ENCODE measurements around the gene RAD50.
A peak's percentile ranks its signal among the peaks of the same experiment; 100 is the strongest.
"Not testable (repeated sequence)": the region's sequence is repeated elsewhere in the genome, so short reads cannot be mapped to it uniquely, and the experiment has no call there.

The RAD50 gene

DNA sequence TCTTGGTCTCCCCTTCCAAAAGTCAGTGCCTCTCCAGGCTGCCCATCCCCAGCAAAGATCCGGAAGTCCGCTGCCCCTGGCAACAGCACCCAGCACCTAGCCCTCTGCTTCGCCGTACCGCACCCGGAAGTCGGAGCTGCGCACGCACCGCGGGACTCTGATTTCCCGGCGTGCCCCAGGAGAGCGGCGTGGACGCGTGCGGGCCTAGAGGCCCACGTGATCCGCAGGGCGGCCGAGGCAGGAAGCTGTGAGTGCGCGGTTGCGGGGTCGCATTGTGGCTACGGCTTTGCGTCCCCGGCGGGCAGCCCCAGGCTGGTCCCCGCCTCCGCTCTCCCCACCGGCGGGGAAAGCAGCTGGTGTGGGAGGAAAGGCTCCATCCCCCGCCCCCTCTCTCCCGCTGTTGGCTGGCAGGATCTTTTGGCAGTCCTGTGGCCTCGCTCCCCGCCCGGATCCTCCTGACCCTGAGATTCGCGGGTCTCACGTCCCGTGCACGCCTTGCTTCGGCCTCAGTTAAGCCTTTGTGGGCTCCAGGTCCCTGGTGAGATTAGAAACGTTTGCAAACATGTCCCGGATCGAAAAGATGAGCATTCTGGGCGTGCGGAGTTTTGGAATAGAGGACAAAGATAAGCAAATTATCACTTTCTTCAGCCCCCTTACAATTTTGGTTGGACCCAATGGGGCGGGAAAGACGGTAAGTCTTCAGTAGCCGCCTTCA lies at the start of gene RAD50:
Gene RAD50, plus strand, starts transcription at position 215 of the 715 bp plus-strand sequence. Its CDS starts 348 bp downstream, at position 563.
- peak; percentile 97 for DNase-seq

DNA sequence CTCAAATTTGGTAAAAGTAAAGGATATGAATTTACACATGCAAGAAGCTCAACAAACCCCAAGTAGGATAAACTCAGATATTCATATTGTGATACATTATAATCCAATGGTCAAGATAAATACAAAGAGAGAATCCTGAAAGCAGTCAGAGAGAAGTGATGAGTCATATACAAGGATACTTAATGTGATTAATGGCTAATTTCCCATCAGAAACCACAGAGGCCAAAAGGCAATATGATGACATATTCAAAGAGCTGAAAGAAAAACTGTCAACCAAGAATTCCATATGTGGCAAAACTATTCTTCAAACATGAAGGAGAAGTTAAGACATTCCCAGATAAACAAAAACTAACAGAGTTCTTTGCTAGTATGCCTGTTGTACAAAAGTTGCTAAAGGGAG lies 46.7 kb upstream of the RAD50 start:
- no peak for DNase-seq

DNA sequence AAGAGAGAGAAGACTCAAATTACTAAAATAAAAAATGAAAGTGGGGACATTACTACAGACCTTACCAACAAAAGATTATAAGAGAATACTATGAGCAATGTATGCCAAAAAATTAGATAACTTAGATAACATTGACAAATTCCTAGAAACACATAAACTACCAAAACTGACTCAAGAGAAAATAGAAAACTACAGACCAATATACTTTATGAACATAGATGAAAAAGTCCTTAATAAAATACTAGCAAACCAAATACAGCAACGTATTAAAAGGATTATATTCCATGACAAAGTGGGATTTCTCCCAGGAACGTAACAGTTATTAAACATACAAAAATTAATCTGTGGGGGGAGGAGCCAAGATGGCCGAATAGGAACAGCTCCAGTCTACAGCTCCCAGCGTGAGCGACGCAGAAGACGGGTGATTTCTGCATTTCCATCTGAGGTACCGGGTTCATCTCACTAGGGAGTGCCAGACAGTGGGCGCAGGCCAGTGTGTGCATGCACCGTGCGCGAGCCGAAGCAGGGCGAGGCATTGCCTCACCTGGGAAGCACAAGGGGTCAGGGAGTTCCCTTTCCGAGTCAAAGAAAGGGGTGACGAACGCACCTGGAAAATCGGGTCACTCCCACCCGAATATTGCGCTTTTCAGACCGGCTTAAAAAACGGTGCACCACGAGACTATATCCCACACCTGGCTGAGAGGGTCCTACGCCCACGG lies 43.0 kb upstream of the RAD50 start:
- DNase-seq, result not testable (repeated sequence)

DNA sequence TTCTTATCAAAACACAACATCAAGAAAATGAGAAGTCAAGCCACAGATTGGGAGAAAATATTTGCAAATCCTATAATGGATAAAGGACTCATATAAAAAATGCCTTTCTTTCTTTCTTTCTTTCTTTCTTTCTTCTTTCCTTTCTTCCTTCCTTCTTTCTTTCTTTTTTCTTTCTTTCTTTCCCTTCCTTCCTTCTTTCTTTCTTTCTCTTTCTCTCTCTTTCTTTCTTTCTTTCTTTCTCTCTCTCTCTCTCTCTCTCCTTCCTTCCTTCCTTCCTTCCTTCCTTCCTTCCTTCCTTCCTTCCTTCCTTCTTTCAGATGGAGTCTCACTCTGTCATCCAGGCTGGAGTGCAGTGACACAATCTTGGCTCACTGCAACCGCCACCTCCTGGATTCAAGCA lies 34.7 kb upstream of the RAD50 start:
- DNase-seq, result not testable (repeated sequence)

DNA sequence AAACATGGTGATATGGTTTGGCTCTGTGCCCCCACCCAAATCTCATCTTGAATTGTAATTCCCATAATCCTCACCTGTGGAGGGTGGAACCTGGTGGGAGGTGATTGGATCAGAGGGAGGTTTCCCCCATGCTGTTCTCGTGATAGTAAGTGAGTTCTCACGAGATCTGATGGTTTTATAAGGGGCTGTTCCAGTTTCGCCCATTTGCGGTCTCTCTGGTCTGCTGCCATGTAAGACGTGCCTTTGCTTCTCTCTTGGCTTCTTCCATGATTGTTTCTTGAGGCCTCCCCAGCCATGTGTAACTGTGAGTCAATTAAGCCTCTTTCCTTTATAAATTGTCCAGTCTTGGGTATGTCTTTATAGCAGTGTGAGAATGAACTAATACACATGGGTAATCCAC lies 31.9 kb upstream of the RAD50 start:
- DNase-seq, result not testable (repeated sequence)

DNA sequence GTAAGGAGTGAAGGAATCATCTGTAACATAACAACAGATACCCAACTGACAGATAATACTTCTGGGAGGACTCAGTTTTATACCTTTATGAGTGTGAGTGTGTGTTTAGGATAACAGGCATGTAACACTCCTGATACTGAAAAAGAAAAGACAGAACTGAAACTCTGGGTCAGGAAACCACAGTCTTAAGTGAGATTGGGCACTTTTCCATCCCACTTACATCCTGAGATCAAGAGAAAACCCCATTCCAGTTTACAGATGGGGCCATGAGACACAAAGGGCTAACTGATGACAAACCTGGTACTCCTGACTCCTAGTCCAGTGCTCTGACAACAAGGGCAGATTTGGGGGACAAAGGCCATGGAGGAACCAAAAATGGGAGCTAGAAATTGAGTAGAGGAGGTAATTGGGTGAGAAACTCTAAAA lies 31.5 kb upstream of the RAD50 start:
- DNase-seq, result no peak

DNA sequence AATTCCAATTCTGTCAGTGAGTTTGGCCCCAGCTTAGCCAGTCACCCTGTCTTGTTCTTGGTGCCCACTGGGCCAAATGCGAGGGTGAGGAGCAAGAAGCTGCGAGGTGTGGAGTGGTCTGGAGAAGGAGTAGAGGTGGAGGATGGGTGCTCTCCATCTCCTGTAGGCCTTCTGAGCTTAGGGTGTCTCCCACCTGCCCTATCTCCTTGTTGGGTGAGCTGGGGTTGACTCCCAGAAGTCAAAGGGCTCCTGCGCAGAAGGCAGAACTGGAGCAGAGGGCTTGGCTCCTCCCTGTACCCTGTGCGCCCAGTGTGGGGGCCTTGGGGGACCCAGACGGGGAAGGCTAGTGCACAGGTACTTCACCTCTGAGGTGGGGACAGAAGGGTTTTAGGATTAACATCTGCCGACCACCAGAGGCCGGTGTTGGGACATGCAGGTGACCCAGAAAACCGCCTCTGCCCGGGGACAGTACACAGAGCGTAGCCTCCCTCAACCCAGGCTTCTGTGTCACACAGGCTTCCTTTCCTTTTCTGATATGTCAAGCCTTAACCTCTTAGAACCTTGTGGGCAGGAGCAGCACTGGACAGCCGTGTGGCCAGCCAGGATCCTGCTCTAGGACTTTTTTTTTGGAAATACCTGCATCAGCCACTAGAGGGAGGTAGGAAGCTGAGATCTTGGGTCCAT lies 30.3 kb upstream of the RAD50 start:
- DNase-seq, result peak; percentile 65

DNA sequence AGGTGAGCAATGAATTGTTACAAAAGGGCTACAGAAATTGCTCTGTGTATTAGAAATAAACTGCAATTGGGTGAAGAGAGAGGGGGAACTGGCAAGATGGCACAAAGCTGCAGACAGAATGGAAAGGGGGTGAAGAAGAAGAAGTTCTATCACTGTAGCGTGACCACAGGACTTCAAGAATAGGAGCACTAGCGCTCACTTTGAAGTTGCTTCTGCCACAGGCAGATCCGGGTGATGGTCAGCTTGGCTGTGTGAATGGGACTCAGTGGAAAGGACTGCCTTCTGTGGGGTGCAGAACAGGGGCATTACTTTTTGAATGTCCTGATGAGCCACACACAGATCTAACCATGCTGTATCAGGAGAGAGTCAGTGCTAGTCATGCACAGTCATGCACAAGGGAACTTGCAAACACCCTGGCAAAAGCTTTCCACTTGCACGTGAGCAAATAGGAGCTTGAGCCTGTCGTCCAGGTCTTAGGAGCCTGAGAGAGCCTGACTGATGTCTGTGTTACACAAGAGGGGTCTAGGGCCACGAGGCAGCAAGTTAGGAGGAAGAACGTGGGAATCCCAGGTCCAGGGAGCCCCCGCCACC lies 29.7 kb upstream of the RAD50 start:
- DNase-seq, result no peak

DNA sequence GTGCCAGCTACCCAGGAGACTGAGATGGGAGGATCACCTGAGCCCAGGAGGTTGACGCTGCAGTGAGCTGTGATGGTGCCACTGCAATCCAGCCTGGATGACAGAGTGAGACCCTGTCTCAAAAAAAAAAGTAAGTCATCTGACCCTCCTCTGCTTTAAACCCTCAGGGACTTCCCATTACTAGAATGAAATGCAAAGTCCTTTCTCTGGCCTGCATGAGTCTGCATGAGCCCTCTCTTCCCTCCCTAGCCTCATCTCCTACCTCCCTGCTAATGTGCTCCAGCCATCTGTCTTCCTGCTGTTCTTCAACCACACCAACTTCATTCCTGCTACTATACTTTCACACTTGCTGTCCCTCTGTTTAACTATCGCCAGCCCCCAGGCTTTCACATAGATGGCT lies 28.8 kb upstream of the RAD50 start:
- no peak for DNase-seq

DNA sequence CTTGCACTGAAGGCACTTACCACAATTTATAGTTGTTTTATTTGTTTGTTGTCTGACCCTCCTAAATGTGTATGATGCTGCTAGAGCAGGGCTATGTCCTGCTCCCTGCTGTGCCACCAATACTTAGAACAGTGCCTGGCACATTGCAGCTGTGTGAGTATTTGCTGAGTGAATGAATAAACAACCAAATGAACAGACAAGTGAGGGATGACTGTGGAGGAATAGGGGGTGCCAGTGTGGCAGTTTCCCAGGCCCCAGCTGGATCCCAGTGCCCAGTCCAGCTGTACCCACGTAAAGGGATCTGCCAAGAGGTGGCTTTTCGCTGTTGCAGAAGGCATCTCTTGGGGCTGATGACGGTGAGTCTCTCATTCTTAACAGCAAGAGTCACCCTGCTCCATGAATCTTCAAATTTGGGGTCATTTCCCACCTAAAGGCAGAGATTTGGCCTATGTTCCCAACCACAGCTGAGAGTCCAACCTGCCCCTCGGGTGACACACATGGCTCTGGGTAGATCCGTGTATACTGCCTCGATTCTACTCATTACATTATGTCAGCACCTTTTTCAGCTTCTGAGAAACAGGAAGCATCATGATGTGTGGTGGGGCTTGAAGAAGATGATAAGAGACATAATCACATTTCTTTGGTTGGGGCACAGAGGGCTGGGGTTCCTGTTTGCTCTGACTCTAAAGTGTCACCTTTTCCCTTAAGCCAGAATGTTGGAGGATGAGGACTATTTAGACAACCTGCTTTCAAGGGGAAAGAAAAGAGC lies 27.7 kb upstream of the RAD50 start:
- no peak for DNase-seq

DNA sequence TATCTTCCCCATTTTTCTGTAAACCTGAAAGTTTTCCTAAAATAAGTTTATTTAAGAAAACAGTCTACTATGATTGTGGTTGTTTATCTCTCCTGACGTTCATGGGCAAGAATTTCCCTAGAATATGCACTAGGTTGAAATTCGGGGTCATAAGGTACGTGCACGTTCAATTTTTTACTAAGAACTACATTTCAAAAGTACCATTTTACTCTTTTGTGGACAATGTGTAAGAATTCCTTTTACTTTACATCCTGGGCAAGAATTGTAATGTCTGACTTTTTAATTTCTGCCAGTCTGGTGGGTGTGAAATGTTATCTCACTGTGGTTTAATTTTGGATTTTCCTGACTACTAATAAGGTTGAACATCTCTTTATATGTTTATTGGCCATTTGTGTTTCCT lies 25.8 kb upstream of the RAD50 start:
- no peak for DNase-seq

DNA sequence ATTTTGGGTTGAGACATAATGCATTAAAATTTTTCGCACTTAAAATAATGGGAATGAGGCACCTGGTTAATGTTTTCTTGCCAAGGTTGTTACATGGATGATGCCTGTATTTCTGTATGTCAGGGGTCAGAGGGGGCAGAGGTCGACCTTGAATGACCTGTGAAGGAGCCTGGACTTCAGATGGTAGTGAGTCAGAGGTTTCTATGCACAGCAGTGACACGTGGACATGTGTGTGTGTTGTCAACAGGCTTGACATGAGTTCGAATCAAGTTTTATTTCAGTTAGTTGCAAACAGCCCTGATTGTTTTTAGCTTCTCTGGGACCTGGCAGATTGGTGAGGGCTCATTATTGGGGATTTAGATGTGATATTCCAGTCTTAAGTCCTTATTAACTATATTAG lies 17.1 kb upstream of the RAD50 start:
- no peak for DNase-seq

DNA sequence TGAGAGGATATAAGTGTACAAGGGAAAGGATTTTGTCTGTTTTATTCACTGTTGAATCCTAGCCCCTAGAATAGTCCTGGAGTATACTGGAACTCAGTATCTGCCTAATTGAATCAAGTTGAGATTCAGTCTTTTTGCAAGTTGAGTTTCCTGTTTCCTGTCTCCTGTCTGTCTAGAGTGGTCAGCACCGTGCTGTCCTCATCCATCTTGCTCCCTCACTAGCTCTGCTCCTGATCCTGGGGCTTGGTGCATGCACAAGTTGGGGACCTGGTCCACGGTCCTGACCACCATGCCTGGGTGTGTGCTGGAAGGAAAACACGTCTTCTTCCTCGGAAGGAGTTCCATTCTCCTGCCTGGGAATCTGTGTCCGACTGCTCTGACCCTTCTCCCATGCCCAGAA lies 16.6 kb upstream of the RAD50 start:
- no peak for DNase-seq

DNA sequence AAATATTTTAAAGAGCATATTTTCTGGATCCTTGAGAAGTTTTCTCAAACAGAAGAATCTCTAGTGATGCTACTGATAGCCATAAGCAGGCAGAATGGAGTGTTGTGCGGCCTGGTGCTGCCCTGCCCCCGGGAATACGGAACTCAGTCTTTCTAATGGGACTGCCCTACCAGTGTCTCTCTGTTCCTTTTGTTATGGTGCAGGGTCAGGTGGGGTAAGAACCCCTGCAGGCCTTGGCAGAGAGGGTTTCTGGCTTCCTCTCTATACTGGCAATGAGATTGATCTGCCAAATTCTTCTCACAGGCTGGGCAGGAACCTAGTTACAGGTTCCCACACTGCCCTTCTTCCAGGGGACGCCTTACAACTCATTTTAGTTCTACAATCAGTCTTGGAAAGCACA lies 16.0 kb upstream of the RAD50 start:
- DNase-seq, result no peak

DNA sequence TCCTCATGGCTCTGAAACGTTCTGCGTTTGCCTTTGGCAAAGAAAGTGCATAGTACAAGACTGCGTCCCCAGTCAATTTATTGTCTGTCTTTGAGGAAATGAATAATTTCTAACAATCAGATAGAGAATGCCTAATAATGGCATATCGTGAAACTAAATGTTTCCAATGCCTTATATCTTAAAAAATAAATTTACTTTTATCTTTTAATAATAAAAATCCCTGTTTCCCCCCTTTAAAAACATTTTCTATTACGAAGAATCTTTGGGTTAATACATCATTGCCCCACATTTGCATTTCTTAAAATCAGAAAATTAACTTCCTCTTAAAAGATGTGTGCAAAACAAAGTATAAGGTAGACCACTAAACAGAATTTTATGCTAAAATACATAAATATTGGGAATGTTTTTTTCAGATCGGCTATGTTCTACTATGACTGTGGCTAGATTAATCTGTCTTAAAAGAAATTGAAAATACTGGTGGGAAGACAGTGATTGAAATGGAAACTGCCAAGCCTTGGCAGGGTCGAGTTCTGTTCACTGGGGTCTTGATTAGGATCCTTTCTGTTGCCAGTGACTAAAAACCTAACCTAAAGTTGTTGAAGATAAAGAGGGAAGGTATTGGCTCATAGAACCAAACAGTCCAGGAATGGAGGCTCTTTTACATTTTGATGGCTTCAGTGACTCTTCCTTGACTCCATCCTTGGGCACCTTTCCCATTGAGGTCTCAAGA lies 13.1 kb upstream of the RAD50 start, which contains the start of gene IL5:
Gene IL5, minus strand, starts transcription at position 51 of the 730 bp plus-strand sequence. Its CDS starts 44 bp downstream, at position 7.
- no peak for DNase-seq

DNA sequence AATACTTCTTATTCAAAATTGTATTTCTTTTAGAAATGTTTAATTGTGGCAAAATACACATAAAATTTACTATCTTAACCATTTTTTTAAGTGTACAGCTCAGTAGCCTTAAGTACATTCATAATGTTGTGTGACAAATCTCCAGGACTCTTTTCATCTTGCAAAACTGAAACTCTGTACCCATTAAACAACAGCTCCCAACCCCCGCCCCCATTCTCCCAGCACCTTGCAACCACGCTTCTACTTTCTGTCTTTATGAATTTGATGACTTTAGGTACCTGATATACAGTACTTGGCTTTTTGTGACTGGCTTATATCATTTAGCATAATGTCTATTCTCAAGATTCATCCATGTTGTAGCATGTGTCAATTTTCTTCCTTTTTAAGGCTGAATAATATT lies 10.7 kb upstream of the RAD50 start:
- DNase-seq, result peak; percentile 75

DNA sequence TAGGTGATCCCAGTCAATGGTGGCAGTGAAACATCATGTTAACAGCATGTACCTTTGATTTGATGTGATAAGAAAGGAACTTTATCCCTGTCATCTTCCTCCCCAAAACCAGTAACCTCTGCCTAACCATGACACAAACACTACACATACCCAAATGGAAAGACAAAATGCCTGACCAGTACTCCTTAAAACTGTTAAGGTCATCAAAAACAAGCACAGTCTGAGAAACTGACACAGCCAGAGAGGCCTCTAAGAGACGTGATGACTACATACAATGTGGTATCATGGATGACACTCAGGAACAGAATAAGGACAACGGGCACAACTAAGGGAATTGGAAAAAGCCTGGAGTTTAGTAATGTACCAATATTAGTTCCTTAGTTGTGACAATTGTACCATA lies 9.5 kb upstream of the RAD50 start:
- no peak for DNase-seq

DNA sequence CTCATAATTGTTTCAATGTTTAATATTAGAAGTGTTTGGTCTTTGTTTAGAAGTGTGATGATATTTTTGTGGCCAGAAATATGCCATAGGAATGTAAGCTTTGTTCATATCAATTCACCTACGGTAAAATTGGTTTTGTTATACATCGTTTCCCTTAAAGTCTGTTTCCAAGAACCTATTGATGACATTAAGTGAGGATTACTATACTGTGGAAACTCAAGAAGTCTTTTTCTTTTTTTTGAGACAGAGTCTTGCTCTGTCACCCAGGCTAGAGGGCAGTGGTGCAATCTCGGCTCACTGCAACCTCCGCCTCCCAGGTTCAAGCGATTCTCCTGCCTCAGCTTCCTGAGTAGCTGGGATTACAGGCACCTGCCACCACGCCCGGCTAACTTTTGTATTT lies 7.9 kb upstream of the RAD50 start:
- not testable (repeated sequence) for DNase-seq

DNA sequence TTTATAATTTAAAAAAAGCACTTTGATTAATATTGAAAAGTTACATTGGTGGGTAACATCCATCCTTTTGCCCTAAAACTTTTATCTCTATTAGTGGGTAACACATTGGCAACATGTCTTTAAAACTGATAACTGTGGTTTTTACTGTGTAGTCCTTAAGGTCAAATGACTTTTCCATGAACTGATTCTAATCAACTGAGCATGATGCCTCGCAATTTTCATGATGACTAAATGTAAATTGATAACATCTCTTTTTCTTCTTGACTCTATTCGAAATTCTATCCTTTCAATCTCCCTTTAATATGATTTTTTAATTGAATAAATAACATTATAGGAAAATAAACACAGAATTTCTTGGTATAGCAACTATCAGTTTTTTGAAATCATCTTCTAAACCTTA lies 7.2 kb upstream of the RAD50 start:
- no peak for DNase-seq

DNA sequence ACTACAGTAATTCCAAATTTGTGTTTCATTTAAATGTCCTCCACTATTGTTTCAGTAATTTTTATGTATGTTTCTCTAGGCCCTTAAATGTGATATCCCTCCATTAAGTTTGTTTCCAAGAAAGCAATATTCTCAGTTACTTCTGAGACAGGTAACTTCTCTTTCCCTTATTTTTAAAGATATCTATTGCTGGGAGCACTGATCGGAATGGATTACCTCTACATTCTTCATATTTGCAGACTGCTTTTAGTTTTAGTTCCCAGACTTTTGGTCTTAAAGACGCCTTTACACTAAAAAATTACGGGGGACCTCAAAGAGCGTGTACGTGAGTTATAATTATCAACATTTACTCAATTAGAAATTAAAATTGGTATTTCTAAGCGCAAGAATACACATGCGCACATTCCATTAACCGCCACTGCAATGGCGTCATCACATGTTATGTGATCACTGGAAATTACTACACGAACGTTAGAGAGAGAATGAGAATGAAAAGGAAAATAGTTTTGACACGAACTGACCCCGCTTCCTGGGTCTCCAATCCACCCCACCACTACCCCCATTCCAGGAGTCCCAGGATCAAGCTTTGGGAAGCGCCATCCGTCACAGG lies 519 bp upstream of the RAD50 start:
- no peak for DNase-seq

DNA sequence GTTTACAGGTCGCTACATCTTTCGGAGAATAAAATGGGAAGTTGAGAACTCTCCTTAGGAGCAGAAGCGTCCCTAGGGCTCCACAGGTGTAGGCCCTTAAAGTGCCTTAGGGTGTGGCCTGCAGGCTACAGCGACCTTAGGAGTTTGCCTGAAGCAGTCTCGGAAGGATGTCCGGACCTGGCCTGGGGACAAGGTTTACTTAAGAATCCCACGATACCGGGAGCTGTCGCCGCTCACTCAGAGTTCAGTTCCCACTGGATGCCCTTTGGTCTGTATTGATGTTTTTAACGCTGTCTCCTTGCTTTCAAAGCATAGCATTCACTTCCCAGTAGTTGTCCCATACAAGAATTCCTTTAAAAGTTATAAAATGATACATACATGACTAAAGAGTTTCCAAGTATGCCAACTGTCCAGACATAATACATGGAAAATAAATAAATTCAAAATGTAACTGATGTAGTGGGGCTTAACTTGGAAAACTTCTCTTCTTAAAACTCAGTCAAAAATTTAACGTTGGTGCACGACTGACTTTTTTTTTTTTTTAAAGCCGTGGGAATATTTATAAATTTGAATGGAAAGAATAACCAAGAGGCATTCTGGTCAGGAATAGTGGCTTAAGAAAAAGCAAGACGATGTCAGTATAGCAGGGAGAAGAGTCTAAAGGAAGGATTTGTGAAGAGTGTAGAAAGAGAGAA lies 848 bp downstream of the RAD50 start:
- peak; percentile 72 for DNase-seq
